Measurements from ENCODE around the gene ARHGAP6.
"Not testable (repeated sequence)": the region's sequence is repeated elsewhere in the genome, so short reads cannot be mapped to it uniquely, and the experiment has no call there.

ARHGAP6 gene

GRCh38 chrX:11241720-11242119 lies 424.0 kb downstream of the ARHGAP6 start:
- no peak overlapping the region for H3K4me3 ChIP-seq (ENCODE audit: low read depth, low read length)
- no peak for TF ChIP-seq CTCF (IDR thresholded peaks at IDR 0.05; ENCODE audit: borderline replicate concordance, insufficient read depth, low read depth, low read length)

GRCh38 chrX:11239230-11239629 lies 426.5 kb downstream of the ARHGAP6 start:
- no peak for TF ChIP-seq CTCF (IDR thresholded peaks at IDR 0.05; ENCODE audit: borderline replicate concordance, insufficient read depth, low read depth, low read length)
- no peak overlapping the region for H3K4me3 ChIP-seq (ENCODE audit: low read depth, low read length)

- not testable (repeated sequence) for H3K4me3 ChIP-seq (ENCODE audit: low read depth, low read length)
Measured at GRCh38 chrX:11235377-11235776, 430.3 kb downstream of the ARHGAP6 start.

- TF ChIP-seq CTCF (IDR thresholded peaks at IDR 0.05; ENCODE audit: borderline replicate concordance, insufficient read depth, low read depth, low read length), result no peak
- no peak overlapping the region for H3K4me3 ChIP-seq (ENCODE audit: low read depth, low read length)
Measured at GRCh38 chrX:11215191-11215921, 450.4 kb downstream of the ARHGAP6 start.

GRCh38 chrX:11214346-11215190 lies 451.2 kb downstream of the ARHGAP6 start:
- no peak for TF ChIP-seq CTCF (IDR thresholded peaks at IDR 0.05; ENCODE audit: borderline replicate concordance, insufficient read depth, low read depth, low read length)
- no peak overlapping the region for H3K4me3 ChIP-seq (ENCODE audit: low read depth, low read length)

- no peak overlapping the region for H3K4me3 ChIP-seq (ENCODE audit: low read depth, low read length)
- no peak for TF ChIP-seq CTCF (IDR thresholded peaks at IDR 0.05; ENCODE audit: borderline replicate concordance, insufficient read depth, low read depth, low read length)
Measured at GRCh38 chrX:11212741-11213140, 453.0 kb downstream of the ARHGAP6 start.

- TF ChIP-seq CTCF (IDR thresholded peaks at IDR 0.05; ENCODE audit: borderline replicate concordance, insufficient read depth, low read depth, low read length), result no peak
- no peak overlapping the region for H3K4me3 ChIP-seq (ENCODE audit: low read depth, low read length)
Measured at GRCh38 chrX:11210415-11210801, 455.3 kb downstream of the ARHGAP6 start.

Measured in GM12875 (cell line).